Measurements from ENCODE around the gene ME1. TPM values are rescaled to one million over a fixed set of nuclear protein-coding genes. Genes with fewer than 3 reads are reported as not detected.
"Not testable (repeated sequence)": the region's sequence is repeated elsewhere in the genome, so short reads cannot be mapped to it uniquely, and the experiment has no call there.

The ME1 gene
- polyA plus RNA-seq, 1 donor from 2014 or later: not detected

DNA sequence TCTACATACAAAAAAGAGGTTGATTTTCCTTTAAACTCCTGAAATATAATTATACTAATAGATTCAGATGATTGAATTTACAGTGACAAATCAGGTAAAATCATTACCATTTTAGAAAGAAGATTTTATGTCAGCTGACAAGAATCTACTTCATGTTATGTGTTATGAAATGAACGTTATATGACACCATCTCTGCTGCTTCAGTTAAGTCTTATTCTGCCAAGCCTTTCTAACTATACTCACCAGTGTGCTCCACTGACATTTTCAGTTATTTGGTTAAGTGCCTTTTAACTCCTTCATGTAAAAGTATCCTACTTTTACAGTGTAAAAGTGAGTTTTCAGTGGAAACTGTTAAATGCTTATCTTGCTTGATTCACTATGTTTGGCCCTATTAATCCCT is 157.3 kb downstream of the ME1 start:
- Mint-ChIP-seq H3K27ac (no peak overlapping the region), H3K27me3 (peaks cover 5% of the 10 kb centered on the region), H3K4me1 (no peaks in the 10 kb centered on the region), H3K36me3 (no peaks in the 10 kb centered on the region), H3K4me3 (no peak overlapping the region), H3K9me3 (no peaks in the 10 kb centered on the region)

- Mint-ChIP-seq H3K36me3 (no peaks in the 10 kb centered on the region), H3K27ac (no peak overlapping the region)
These were observed 159.7 kb downstream of the ME1 start for GRCh38 chr6:83270971-83271719.

GRCh38 chr6:83265384-83265783 is 165.5 kb downstream of the ME1 start:
- Mint-ChIP-seq H3K27ac (no peak overlapping the region), H3K27me3 (no peaks in the 10 kb centered on the region)

More at GRCh38 chr6:83270971-83271719, 159.7 kb downstream of the ME1 start:
- H3K9me3 Mint-ChIP-seq: no peaks in the 10 kb centered on the region
- H3K4me1 Mint-ChIP-seq: no peaks in the 10 kb centered on the region
- H3K27me3 Mint-ChIP-seq: peaks cover 5% of the 10 kb centered on the region
- no peak overlapping the region for H3K4me3 Mint-ChIP-seq

DNA sequence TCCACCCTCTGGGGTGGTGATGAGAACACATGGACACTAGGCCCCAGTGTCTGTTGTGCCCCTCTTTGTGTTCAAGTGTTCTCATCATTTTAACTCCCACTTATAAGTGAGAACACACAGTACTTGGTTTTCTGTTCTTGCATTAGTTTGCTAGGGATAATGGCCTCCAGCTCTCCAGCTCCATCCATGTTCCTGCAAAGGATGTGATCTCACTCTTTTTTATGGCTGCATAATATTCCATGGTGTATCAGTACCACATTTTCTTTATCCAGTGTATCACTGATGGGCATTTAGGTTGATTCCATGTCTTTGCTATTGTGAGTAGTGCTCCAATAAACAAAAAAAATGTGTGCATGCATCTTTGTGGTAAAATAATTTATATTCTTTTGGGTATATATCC is 170.3 kb downstream of the ME1 start:
- Mint-ChIP-seq H3K4me3 (no peak overlapping the region), H3K9me3 (peaks cover 0 to 10% (median 2%) of the 10 kb centered on the region in 3 donors), H3K36me3 (no peaks in the 10 kb centered on the region), H3K27me3 (no peaks in the 10 kb centered on the region), H3K4me1 (no peaks in the 10 kb centered on the region), H3K27ac (no peak overlapping the region)

More at GRCh38 chr6:83265384-83265783, 165.5 kb downstream of the ME1 start:
- Mint-ChIP-seq H3K36me3 (no peaks in the 10 kb centered on the region), H3K4me3 (no peak overlapping the region), H3K4me1 (no peaks in the 10 kb centered on the region), H3K9me3 (peaks cover 0 to 10% (median 0%) of the 10 kb centered on the region in 3 donors)

GRCh38 chr6:83258517-83258916 is 172.3 kb downstream of the ME1 start:
- Mint-ChIP-seq H3K9me3 (peaks cover 0 to 10% (median 2%) of the 10 kb centered on the region in 3 donors), H3K36me3 (no peaks in the 10 kb centered on the region), H3K4me3 (no peak overlapping the region), H3K27ac (no peak overlapping the region), H3K27me3 (no peaks in the 10 kb centered on the region), H3K4me1 (no peaks in the 10 kb centered on the region)

DNA sequence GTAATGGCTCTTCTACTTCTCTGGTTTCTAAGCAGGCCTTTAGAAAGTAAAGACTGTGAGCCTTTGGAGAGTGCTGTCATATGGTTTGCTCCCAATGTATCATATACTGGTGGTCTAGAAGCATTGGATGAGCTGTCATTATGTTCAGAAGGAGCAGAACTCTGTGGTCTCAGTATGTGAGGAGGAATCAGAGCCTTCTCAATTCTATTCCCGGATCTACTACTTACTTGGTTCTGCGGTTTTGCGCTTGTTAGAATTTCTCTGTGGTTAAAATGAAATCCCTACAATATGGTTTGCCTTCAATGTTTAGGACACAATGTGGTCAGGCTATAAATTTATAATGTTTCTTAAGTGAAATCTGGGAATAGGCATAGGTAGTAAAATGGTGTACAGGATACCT is 173.1 kb downstream of the ME1 start:
- Mint-ChIP-seq H3K4me3 (no peak overlapping the region), H3K4me1 (no peaks in the 10 kb centered on the region), H3K27ac (no peak overlapping the region), H3K36me3 (no peaks in the 10 kb centered on the region), H3K27me3 (no peaks in the 10 kb centered on the region), H3K9me3 (peaks cover 0 to 10% (median 2%) of the 10 kb centered on the region in 3 donors)

- not testable (repeated sequence) for H3K9me3 Mint-ChIP-seq, H3K27ac Mint-ChIP-seq, H3K27me3 Mint-ChIP-seq, H3K4me3 Mint-ChIP-seq, H3K4me1 Mint-ChIP-seq, H3K36me3 Mint-ChIP-seq
These were observed 174.1 kb downstream of the ME1 start for GRCh38 chr6:83256719-83257118.

DNA sequence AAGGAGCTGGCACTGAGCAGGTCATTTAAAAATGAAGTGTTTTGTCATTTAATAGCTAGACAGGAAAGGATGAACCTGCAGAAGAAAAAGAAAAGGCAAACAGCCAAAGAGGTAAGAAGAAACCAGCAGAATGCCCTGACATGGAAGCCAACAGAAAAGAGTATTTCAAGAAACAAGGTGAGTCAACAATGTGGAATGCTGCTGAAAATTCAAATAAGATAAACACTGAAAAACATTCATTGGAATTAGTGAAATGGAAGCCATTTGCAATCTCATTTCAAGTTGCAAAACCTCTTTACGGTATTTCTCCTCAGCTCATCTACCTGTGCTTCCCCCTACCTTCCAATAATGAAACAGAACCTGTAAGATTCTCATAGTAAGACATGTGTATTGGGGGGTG is 178.1 kb downstream of the ME1 start:
- Mint-ChIP-seq H3K27ac (no peak overlapping the region), H3K27me3 (no peaks in the 10 kb centered on the region), H3K4me1 (no peaks in the 10 kb centered on the region), H3K9me3 (peaks cover 0 to 2% (median 1%) of the 10 kb centered on the region in 3 donors), H3K36me3 (no peaks in the 10 kb centered on the region), H3K4me3 (no peak overlapping the region)

DNA sequence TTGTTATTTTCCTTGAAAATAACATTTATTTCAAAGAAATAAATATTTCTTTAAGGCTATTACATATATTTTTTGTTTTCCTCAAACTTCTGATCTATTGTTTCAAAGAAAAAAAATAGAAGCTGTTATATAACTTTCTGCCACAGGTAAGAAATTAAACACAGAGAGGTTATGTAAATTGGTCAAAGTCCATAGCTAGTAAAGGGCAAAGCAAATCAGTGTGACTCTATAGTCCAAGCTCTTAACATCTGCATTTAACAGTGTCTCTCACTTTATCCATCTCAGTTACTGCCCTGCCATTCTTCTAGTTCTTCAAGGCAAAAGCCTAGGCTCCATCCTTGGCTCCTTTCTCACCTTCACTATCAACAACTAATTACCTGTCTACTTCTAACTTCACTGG is 180.6 kb downstream of the ME1 start:
- Mint-ChIP-seq H3K36me3 (no peaks in the 10 kb centered on the region), H3K27me3 (no peaks in the 10 kb centered on the region), H3K27ac (no peak overlapping the region), H3K9me3 (peaks cover 0 to 1% (median 0%) of the 10 kb centered on the region in 3 donors), H3K4me1 (no peaks in the 10 kb centered on the region), H3K4me3 (no peak overlapping the region)

GRCh38 chr6:83247471-83247870 is 183.4 kb downstream of the ME1 start:
- Mint-ChIP-seq H3K4me1 (no peaks in the 10 kb centered on the region), H3K36me3 (no peaks in the 10 kb centered on the region), H3K9me3 (peaks cover 0 to 1% (median 1%) of the 10 kb centered on the region in 3 donors), H3K4me3 (no peak overlapping the region), H3K27ac (no peak overlapping the region), H3K27me3 (peaks cover 2% of the 10 kb centered on the region)

GRCh38 chr6:83231146-83231545 is 199.7 kb downstream of the ME1 start:
- H3K4me1 Mint-ChIP-seq: no peaks in the 10 kb centered on the region
- H3K36me3 Mint-ChIP-seq: no peaks in the 10 kb centered on the region
- H3K9me3 Mint-ChIP-seq: no peaks in the 10 kb centered on the region
- H3K4me3 Mint-ChIP-seq: no peak overlapping the region
- H3K27ac Mint-ChIP-seq: no peak overlapping the region
- peaks cover 2% of the 10 kb centered on the region for H3K27me3 Mint-ChIP-seq

DNA sequence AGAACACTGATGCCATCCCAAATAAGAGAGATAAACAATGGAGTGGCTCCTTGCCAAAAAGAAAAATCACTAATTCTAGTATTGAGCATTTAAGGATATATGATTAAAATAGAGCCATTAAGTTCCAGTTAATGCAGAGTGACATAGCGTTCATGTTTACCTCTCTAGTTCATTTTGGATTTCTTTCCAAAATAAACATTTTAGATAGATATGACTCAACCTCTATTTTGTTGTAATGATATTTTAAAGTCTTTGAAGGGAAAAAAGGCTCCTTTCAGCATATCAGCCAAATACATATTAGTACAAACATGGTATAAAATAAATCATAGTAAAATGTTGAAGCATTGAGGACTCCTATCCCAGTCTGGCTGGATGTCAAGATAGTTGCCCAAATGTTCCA is 204.3 kb downstream of the ME1 start:
- Mint-ChIP-seq H3K4me3 (no peak overlapping the region), H3K4me1 (no peaks in the 10 kb centered on the region), H3K27ac (no peak overlapping the region), H3K27me3 (peaks cover 5% of the 10 kb centered on the region), H3K36me3 (no peaks in the 10 kb centered on the region), H3K9me3 (no peaks in the 10 kb centered on the region)

DNA sequence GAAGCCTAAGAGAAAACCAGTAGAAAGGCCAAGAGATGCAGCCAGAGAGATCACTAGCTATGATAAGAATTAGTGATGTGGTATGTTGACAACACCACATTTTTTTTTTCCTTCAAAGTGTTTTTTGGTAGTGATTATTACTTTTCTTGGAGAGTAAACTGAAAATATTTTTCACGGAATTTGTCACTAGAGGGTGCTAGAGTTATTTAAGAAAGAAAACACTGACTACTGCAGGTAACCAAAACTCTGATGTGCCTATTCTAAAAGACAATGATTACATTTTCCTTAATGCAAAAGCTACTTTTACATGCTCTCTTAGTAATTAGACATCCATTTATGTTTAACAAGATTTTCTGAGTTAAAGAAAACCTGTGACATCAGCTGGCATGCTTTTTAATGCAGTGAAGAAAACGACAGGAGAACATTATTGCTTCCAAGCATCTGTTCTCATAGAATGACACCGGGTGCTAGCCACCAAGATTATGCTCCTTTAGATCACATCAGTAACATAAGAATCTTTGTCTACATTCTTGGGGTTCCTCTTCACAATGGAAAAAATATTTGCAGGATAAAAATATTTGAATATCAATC is 208.9 kb downstream of the ME1 start:
- no peaks in the 10 kb centered on the region for H3K9me3 Mint-ChIP-seq
- no peaks in the 10 kb centered on the region for H3K4me1 Mint-ChIP-seq
- no peak overlapping the region for H3K4me3 Mint-ChIP-seq
- H3K27me3 Mint-ChIP-seq: peaks cover 3% of the 10 kb centered on the region
- H3K36me3 Mint-ChIP-seq: no peaks in the 10 kb centered on the region
- no peak overlapping the region for H3K27ac Mint-ChIP-seq

DNA sequence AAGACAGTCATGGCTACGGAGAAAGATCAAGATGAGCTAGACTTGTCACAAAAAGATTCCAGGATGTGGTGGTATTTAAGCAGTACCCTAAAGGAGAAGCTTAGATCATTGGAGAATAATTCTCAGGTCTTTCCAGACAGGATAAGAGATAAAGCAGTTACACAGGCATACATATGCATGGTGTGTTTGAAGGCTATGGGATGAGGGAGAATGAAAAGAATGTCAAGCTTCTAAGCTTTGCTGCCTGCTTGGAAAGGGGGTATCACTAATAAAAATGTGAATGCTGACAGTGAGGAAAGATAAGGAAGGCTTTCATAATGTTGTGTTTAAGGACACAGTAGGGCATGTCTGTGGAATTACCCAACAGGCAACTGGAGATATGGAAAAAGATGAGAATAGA is 209.6 kb downstream of the ME1 start:
- Mint-ChIP-seq H3K9me3 (no peaks in the 10 kb centered on the region), H3K36me3 (no peaks in the 10 kb centered on the region), H3K27ac (no peak overlapping the region), H3K4me1 (no peaks in the 10 kb centered on the region), H3K4me3 (no peak overlapping the region), H3K27me3 (peaks cover 3% of the 10 kb centered on the region)

DNA sequence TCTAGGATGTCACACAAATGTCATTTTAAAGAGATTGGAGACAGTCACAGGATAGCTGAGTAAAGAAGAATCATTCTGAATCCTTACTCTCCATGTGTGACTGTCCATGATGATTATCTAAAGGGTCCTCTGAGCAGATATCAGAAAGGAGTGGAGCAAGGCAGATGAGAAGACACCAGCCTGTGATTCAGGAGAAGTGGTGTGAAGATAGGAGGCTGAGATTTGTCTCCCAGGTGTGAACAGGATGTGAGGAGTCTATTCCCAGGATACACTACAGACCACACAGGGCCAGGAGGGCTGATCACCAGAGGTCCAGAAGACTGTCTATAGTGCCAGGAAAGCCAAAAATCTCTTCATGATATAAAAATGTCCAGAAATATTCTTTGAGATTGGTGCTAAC is 210.7 kb downstream of the ME1 start:
- H3K4me3 Mint-ChIP-seq: no peak overlapping the region
- H3K27me3 Mint-ChIP-seq: peaks cover 3% of the 10 kb centered on the region
- H3K4me1 Mint-ChIP-seq: no peaks in the 10 kb centered on the region
- H3K36me3 Mint-ChIP-seq: no peaks in the 10 kb centered on the region
- H3K9me3 Mint-ChIP-seq: no peaks in the 10 kb centered on the region
- H3K27ac Mint-ChIP-seq: no peak overlapping the region

GRCh38 chr6:83218646-83219045 is 212.2 kb downstream of the ME1 start:
- Mint-ChIP-seq H3K4me3 (no peak overlapping the region), H3K36me3 (no peaks in the 10 kb centered on the region), H3K27me3 (peaks cover 3% of the 10 kb centered on the region)

More at GRCh38 chr6:83218646-83219045, 212.2 kb downstream of the ME1 start:
- Mint-ChIP-seq H3K4me1 (no peaks in the 10 kb centered on the region), H3K27ac (no peak overlapping the region), H3K9me3 (no peaks in the 10 kb centered on the region)
